HG03378 (cell line): ENCODE measurements around the gene ABI3.
"Not testable (repeated sequence)": the region's sequence is repeated elsewhere in the genome, so short reads cannot be mapped to it uniquely, and the experiment has no call there.

Source experiments
- ATAC-seq: cut with Tn5 transposase; IDR thresholded peaks from one replicate; pipeline ENCODE4 v1.9.1; 2021; ENCODE audit warnings: mild to moderate bottlenecking, moderate library complexity; ENCODE audit not compliant: unreplicated experiment

ABI3 gene

DNA sequence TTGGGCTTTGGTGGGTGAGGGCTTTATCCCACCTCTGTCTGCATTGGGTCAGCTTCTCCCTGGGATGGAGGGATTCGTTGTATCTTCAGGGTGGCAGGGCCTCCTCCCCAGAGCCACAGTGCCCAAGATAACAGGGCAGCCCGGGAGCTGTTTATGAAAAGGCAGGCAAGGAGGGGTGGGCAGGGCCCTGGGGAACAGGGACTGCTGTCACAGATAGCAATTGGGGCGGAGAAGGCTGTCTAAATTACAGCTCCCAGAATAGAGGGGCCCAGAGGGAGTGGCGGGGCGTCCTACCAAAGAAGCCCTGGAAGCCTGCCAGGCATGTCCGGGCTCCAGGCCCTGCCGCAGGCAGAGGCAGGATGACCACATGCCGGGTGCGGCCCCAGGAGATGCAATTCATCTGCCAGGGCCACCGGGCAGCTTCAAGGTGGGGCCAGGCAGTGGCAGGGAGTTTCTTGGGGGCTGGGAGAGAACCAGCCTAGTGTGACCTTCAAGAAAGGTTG, 38.8 kb downstream of the ABI3 start:
- no peak for ATAC-seq

GRCh38 chr17:49249890-49250522, 39.5 kb downstream of the ABI3 start:
- no peak for ATAC-seq

GRCh38 chr17:49252148-49252695, 41.7 kb downstream of the ABI3 start:
- no peak for ATAC-seq

GRCh38 chr17:49254066-49254465, 43.6 kb downstream of the ABI3 start:
- ATAC-seq = no peak

DNA sequence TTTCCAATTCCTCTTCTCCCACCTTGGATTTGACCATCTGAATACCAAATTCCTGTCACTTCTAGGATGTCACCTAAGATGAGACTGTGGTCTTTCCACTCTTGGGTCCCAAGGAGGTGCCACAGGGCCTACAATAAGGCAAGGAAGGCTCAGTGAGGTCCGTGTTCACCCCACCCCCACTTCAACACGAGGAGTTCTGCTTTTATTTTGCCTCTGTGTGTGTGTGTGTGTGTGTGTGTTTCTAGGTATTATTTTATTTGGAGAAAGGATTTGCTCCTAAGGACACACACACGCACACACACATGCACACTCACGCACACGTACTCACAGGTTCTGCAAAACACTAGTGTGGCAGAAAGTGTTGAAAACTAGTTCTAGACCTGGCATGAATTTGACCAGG, 44.6 kb downstream of the ABI3 start:
- no peak for ATAC-seq

- ATAC-seq = no peak
Measured at GRCh38 chr17:49258394-49258793, 47.9 kb downstream of the ABI3 start.

GRCh38 chr17:49259663-49260010, 49.1 kb downstream of the ABI3 start:
- ATAC-seq = no peak

DNA sequence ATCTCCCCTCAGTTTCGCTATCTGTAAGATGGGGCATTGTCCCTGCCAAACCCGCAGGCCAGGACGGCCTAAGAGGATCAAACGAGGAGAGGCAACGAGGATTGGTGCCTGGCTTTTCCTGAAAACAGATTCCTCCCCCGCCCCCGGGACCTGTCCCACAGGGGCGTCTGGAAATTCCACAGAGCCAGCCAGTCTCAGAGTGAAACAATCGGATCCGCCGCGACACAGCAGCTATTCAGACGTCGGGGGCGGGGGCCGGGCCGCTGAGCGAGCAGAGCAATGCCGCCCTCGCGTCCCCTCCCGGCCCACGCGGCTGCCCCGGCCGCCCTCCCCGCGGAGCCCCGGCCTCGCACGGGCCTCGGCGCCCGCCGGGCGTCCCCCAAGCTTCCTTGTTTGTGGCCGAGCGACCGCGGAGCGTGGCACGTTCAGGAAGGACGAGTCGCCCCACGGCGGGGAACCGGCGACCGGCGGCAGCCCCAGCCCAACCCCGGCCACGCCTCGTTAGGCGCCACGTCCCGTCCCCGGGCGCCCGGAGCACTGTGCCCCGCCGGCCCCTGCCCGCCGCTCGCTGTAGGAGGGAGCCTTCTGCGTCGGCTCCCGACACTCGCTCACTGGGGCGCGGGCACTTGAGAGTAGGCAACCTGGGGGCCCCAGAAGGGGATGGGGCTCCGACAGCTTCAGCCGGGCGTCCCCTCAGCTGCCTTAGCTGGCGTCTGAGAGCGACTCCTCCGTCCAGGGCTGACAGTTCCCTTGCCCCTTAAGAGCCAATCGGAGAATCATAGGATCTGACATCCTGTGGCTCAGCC, 49.7 kb downstream of the ABI3 start:
- no peak for ATAC-seq

- ATAC-seq = no peak
Measured at GRCh38 chr17:49260817-49261291, 50.3 kb downstream of the ABI3 start.

DNA sequence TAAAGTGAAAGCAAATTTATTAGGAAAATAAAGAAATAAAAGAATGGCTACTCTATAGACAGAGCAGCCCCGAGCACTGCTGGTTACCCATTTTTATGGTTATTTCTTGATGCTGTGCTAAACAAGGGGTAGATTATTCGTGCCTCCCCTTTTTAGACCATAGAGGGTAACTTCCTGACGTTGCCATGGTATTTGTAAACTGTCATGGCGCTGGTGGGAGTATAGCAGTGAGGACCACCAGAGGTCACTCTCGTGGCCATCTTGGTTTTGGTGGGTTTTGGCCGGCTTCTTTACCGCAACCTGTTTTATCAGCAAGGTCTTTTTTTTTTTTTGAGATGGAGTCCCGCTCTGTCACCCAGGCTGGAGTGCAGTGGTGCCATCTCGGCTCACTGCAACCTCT, 51.0 kb downstream of the ABI3 start:
- ATAC-seq = not testable (repeated sequence)

DNA sequence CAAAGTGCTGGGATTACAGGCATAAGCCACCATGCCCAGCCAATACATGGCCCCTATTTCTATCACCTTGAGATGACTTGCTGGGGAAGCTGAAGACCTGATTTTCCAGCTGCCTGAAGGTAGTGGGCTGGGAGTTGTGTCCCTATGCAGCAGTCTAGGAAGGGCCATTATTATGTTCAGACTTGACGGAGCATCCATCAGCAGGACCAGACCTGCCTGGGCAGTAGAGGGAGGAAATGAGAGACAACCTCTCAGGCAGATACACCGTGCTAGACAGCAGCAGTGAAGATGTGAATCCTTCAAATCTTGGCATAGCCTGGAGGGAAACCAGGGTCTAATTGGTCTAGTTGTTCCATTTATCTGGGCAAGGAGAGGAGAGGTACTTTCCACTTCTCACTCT, 55.7 kb downstream of the ABI3 start:
- no peak for ATAC-seq

DNA sequence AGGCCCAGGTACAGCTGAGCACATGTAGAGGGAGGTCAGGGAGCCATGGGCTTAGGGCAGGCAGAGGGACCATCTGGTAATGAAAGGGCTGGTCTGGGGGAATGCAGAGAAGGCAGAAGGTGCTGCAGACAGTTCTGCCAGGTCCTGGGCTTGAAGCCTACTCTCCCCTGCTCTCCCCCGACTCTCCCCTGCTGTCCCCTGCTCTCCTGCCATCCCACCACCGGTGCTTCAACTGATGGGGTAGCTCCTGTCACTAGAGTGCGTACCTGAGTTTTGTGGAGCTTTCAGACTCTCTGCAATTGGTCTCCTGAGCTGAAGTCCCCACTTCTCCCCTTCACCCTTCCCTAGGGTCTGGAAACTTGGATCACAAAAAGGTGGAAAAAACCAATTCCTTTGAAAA, 57.4 kb downstream of the ABI3 start:
- ATAC-seq = no peak

GRCh38 chr17:49269356-49269755, 58.8 kb downstream of the ABI3 start:
- no peak for ATAC-seq
